Adipocyte (in vitro differentiated cells): ENCODE measurements around the gene FKBP10.

Source experiments
- DNase-seq: peaks from one replicate; pipeline ENCODE4 v3.0.0-alpha.2; 2015; ENCODE audit warnings: low read depth
- H3K27me3 ChIP-seq: replicated peaks from 2 replicates; pipeline ENCODE4 v1.7.0; 2013; ENCODE audit warnings: mild to moderate bottlenecking, low read length, moderate library complexity; ENCODE audit not compliant: control insufficient read depth, insufficient read depth
- H3K36me3 ChIP-seq: 2 replicates; pipeline ENCODE4 v1.7.0; 2013; ENCODE audit warnings: low read length, mild to moderate bottlenecking, moderate library complexity; ENCODE audit not compliant: control insufficient read depth, insufficient read depth, severe bottlenecking
- H3K4me1 ChIP-seq: 2 replicates; pipeline ENCODE4 v1.7.0; 2013; ENCODE audit warnings: mild to moderate bottlenecking, low read length, moderate library complexity; ENCODE audit not compliant: control insufficient read depth, insufficient read depth
- H3K4me3 ChIP-seq: 2 replicates; pipeline ENCODE4 v1.7.0; 2013; ENCODE audit warnings: mild to moderate bottlenecking, low read length, moderate library complexity
- H3K9ac ChIP-seq: 2 replicates; pipeline ENCODE4 v1.7.0; 2013; ENCODE audit warnings: mild to moderate bottlenecking, low read length, moderate library complexity
- H3K9me3 ChIP-seq: 2 replicates; pipeline ENCODE4 v1.7.0; 2013; ENCODE audit warnings: mild to moderate bottlenecking, low read length, moderate library complexity; ENCODE audit not compliant: control insufficient read depth

FKBP10 gene

DNA sequence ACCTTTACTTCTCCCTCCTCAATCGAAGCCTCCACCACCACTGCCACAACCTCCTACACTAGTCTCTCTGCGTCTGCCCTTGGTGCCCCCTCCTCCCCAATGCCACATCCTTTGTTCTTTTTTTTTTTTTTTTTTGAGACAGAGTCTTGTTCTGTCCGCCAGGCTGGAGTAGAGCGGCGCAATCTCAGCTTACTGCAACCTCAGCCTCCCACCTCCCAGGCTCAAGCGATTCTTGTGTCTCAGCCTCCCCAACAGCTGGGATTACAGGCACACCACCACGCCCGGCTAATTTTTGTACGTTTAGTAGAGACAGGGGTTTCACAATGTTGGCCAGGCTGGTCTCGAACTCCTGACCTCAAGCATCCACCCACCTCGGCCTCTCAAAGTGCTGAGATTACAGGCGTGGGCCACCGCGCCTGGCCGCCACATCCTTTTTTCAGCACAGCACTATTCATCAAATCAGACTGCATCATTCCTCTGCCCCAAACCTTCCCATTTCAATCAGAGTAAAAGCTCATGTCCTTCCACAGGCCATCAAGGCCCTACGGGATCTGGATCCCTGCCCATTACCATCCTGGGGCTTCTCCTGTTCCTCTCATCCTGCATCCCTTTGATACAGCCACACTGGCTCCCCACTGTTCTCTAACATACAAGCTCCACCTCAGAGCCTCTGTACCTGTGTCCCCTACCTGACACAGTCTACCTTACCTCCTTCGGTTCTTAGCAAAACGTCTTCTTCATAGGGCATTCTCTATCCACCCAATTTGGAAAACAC, 50.5 kb downstream of the FKBP10 start:
- no peaks in the 10 kb centered on the region for H3K27me3 ChIP-seq
- peaks cover 14% of the 10 kb centered on the region for H3K4me1 ChIP-seq
- no peak for DNase-seq
- H3K4me3 ChIP-seq, result peak overlapping the region; percentile 92
- H3K9me3 ChIP-seq, result no peaks in the 10 kb centered on the region
- H3K9ac ChIP-seq, result peak overlapping the region; percentile 96
- peaks cover 18% of the 10 kb centered on the region for H3K36me3 ChIP-seq

DNA sequence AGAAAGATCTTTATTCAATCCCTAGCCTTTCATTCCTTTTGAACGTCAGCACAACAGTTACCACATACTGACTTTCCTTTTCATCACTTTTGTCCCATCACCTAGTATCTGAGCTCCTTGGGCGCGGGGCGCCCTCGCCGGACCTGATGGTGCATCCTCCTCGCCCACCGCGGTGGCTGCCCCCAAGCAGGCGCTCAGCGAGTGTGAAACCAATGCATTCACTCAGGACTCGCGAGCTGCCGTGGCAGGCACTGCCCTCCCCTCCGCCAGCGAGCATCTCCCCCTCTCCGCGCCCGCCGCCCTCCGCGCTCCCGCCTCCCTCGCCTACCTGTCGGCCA, 51.7 kb downstream of the FKBP10 start:
- DNase-seq, result no peak
- Histone ChIP-seq H3K4me3 (peak overlapping the region; percentile 92), H3K27me3 (no peaks in the 10 kb centered on the region), H3K36me3 (peaks cover 30% of the 10 kb centered on the region), H3K4me1 (peaks cover 14% of the 10 kb centered on the region), H3K9me3 (no peaks in the 10 kb centered on the region), H3K9ac (peak overlapping the region; percentile 96)

DNA sequence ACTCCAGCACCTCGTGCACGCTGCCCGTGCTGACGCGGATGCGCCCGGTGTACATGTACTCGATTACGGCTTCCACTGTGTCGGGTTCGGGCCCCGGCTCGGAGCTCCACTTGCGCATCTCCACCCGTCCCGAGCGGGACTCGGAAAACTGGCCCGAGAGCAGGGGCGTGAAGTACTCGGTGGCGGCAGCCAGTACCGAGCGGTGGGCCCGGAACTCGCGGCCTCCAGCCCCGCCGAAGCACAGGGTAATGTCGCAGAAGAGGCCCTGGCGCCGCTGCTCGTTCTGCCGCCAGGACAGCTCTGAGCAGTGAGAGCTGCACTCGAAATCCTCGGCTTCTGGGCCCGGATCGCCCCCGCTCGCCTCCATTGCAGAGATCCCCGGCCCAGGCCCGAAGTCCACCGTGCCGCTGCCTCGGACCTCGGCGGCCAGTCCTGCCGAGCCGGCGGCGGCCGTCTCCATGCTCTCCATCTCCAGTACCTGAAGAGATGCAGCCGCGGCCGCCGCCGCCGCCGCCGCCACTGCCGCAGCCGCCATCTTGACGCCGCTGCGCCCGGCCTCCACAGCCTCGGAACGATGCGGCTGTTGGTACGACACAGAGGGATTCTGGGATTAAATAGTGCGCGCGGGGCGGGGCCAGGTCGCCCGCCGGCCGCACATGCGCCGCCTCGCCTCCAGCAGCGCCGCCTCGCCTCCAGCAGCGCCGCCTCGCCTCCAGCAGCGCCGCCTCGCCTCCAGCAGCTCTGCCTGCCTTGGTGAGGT, 52.2 kb downstream of the FKBP10 start, which contains the start of gene KLHL11:
TSS of gene KLHL11 (minus strand) at position 588 of the 760 bp plus-strand sequence. CDS start at position 535, 53 bp downstream.
- Histone ChIP-seq H3K27me3 (no peaks in the 10 kb centered on the region), H3K9me3 (no peaks in the 10 kb centered on the region), H3K4me1 (peaks cover 14% of the 10 kb centered on the region), H3K36me3 (peaks cover 35% of the 10 kb centered on the region), H3K4me3 (peak within 1 kb of the TSS; percentile 92), H3K9ac (peak within 1 kb of the TSS; percentile 96)
- DNase-seq, result peak; percentile 97

DNA sequence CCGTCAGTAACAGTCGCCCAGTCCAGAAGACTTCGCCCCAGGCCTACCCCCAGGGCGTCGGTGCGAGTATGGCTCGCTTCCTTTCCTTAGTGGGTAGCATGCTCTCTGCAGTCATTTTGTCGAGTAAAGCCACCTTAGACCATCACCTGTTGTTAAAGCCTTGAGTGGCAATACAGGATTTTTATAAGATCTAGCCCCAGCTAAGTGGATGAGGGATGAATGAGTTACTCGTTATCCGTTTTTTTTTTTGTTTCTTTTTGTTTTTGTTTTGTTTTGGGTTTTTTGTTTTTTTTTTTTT, 52.7 kb downstream of the FKBP10 start:
- H3K4me1 ChIP-seq, result peaks cover 14% of the 10 kb centered on the region
- H3K9me3 ChIP-seq, result no peaks in the 10 kb centered on the region
- H3K27me3 ChIP-seq, result no peaks in the 10 kb centered on the region
- H3K36me3 ChIP-seq, result peaks cover 40% of the 10 kb centered on the region
- H3K4me3 ChIP-seq, result peak overlapping the region; percentile 92
- peak overlapping the region; percentile 60 for H3K9ac ChIP-seq
- no peak for DNase-seq

DNA sequence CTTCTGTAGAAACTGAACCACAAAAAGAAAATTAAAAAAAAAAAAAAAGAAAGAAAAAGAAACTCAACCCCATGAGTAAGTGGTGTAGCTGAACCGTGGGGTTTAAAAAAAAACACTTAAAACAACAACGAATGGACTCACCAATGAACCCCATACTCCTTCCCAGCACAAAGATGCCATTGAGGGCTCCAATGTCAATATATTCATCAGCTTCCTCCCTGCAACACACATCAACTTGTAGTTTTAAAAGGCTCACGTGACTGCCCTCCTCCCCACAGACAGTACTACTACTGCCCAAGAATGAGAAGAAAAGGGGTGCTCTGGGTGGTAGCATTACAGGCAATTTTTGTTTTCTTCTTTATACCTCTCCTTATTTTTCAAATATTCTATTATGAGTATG, 55.8 kb downstream of the FKBP10 start:
- Histone ChIP-seq H3K4me1 (peaks cover 11% of the 10 kb centered on the region), H3K36me3 (peaks cover 71% of the 10 kb centered on the region), H3K4me3 (no peak overlapping the region), H3K9me3 (no peaks in the 10 kb centered on the region), H3K9ac (no peak overlapping the region), H3K27me3 (no peaks in the 10 kb centered on the region)
- no peak for DNase-seq

DNA sequence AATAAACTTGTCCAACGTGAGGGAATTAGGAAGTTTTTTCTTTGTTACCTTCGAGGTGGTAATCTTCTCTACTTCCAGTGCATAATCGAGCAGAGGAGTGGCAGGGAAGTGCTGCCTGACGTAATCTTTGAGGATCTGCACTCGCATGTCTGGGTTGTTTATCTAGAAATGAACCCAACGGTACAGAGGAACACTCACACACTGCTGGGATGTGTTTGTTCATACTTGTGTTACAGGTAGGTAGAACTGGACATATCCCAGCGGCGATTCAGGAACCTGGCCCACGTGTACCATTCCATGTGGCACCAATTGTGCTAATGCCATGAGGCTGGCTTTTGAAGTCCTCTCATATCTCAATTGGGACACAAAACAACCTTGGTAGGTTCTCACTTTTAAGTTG, 56.6 kb downstream of the FKBP10 start:
- peak overlapping the region; percentile 6 for H3K9ac ChIP-seq
- no peaks in the 10 kb centered on the region for H3K27me3 ChIP-seq
- H3K4me1 ChIP-seq, result peaks cover 8% of the 10 kb centered on the region
- no peak overlapping the region for H3K4me3 ChIP-seq
- H3K36me3 ChIP-seq, result peaks cover 77% of the 10 kb centered on the region
- DNase-seq, result no peak
- H3K9me3 ChIP-seq, result no peaks in the 10 kb centered on the region

DNA sequence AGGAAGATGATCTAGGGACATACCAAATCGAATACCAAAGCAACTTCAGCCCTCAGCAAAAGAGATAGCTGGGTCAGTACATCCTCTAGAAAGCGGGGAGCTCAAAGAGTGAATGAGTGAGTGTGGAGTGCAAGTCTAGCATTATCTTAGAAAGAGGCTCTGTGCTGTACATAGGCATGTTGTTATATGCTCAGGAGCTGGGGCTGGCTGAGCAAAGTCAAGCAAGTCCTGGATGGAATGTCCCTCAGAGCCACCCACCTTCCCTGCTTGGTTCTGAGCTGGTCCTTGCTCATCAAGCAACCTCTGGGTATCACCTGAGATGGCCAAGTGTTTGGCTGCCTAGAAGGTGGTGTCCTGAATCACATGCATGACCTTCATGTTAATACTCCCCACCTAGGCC, 57.3 kb downstream of the FKBP10 start:
- no peak for DNase-seq
- Histone ChIP-seq H3K36me3 (peaks cover 81% of the 10 kb centered on the region), H3K4me1 (peaks cover 7% of the 10 kb centered on the region)

DNA sequence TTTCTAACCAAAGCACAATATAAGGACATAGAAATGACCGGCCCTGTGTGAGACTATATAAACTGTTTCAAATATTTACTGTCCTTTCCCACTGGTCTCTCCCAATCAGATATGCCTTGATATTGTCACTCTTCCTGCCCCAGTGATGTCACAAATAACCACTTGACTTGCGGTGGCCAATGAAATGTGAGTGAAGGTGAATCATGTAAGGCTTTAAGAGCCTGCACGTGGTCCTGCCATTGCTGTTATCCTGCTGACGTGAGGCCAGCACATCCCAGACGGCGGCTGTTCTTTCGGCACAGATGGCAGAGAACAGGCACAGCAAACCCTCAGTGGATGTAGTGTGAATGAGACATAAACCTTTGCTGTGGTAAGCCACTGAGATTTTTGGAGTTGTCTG, 57.8 kb downstream of the FKBP10 start:
- peaks cover 83% of the 10 kb centered on the region for H3K36me3 ChIP-seq
- no peaks in the 10 kb centered on the region for H3K27me3 ChIP-seq
- H3K9ac ChIP-seq, result no peak overlapping the region
- no peak for DNase-seq
- no peak overlapping the region for H3K4me3 ChIP-seq
- H3K4me1 ChIP-seq, result peaks cover 7% of the 10 kb centered on the region
- no peaks in the 10 kb centered on the region for H3K9me3 ChIP-seq

More for the DNA sequence above, 57.3 kb downstream of the FKBP10 start:
- H3K9me3 ChIP-seq, result no peaks in the 10 kb centered on the region
- H3K9ac ChIP-seq, result no peak overlapping the region
- no peaks in the 10 kb centered on the region for H3K27me3 ChIP-seq
- H3K4me3 ChIP-seq, result no peak overlapping the region

DNA sequence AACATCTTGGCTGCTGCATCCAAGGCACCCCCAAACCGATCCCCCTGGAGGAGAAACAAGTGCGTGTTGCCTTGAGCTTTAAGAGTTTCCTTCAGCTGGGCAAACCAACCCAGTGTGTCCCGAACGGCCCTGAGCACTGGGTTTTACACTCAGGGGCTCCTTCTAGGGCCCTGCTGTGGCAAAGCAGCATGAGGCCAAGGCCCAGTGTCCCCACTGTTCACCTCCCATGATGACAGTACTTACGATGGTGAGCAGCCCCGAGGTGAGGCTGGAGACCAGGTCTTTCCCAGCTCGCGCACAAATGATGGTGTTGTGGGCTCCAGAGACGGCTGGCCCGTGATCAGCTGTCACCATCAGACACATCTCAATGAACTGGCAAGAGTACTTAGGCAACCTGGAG, 59.0 kb downstream of the FKBP10 start:
- Histone ChIP-seq H3K36me3 (peaks cover 81% of the 10 kb centered on the region), H3K9me3 (no peaks in the 10 kb centered on the region), H3K9ac (no peak overlapping the region), H3K4me1 (peaks cover 7% of the 10 kb centered on the region), H3K27me3 (no peaks in the 10 kb centered on the region), H3K4me3 (no peak overlapping the region)
- DNase-seq, result no peak
